AG09319 (cell line): Measurements from ENCODE around the gene MLNR.
A peak's percentile ranks its signal among the peaks of the same experiment; 100 is the strongest.

Experiments used
- DNase-seq: peaks from one replicate; pipeline ENCODE4 v3.0.0-alpha.2; 2010; ENCODE audit warnings: low read depth; ENCODE audit errors: extremely low read depth
- TF ChIP-seq, protein P1 (sequence below): IDR thresholded peaks from 2 replicates; pipeline ENCODE4 v1.5.1; 2011; ENCODE audit warnings: low read depth, mild to moderate bottlenecking, inconsistent platforms, low read length, moderate library complexity

MLNR gene

DNA sequence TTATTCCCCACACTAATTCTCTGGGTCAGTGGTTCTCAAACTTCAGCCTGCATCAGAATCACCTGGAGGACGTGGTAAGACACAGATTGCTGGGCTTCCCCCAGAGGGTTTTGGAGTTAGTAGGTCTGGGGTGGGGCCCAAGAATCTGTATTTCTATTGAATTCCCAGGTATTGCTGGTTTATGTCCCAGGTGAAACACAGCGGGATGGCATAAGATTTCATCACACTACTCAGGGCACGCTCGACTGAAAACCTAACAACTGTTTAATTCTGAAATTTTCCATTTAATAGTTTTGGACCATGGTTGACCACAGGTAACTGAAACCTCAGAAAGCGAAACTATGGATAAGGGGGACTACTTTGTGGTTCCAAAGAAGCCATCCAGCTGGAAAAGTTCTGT is 6.5 kb downstream of the MLNR start:
- TF ChIP-seq, protein P1, sequence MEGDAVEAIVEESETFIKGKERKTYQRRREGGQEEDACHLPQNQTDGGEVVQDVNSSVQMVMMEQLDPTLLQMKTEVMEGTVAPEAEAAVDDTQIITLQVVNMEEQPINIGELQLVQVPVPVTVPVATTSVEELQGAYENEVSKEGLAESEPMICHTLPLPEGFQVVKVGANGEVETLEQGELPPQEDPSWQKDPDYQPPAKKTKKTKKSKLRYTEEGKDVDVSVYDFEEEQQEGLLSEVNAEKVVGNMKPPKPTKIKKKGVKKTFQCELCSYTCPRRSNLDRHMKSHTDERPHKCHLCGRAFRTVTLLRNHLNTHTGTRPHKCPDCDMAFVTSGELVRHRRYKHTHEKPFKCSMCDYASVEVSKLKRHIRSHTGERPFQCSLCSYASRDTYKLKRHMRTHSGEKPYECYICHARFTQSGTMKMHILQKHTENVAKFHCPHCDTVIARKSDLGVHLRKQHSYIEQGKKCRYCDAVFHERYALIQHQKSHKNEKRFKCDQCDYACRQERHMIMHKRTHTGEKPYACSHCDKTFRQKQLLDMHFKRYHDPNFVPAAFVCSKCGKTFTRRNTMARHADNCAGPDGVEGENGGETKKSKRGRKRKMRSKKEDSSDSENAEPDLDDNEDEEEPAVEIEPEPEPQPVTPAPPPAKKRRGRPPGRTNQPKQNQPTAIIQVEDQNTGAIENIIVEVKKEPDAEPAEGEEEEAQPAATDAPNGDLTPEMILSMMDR = no peak
- DNase-seq = no peak

DNA sequence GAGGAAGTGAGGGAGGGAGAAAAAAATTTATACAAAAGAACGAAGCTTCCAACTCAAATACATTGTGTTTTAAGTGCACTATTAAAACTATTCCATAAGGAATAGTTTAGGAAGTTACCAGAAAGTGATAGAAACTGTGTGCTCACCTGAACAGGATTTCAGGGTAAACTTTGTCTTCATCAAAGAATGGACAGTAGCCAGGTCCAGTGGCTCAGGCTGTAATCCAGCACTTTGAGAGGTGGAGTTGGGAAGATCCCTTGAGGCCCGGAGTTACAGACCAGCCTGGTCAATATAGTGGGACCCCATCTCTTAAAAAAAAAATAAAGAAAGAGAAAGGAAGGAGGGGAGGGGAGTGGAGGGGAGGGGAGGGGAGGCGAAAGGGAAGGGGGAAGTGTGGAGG is 14.6 kb downstream of the MLNR start:
- TF ChIP-seq, protein P1 = no peak

DNA sequence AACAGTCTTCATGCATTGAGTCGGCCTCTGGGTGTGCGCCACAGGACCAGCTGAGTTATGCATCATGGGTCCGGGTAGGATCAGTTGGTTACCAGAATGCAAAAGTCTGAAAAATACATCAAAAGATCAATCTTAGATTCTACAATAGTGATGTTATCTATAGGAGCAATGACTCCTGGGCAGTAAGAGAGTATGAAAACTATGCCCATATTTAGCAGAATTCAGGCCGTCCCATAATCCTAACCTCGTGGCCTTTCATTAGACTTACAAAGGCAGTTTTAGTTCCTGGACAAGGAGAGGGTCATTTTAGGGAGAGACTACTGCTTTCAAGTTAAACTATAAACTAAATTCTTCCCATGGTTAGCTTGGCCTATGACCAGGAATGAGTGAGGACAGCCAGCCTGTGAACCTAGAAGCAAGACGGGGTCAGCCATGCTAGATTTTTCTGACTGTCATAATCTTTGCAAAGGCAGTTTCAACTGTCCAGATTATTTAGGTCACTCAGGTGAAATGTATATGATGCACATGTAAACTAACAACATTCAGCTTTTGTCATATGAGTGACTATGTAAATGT is 15.8 kb downstream of the MLNR start:
- no peak for DNase-seq

More for the DNA sequence above, 14.6 kb downstream of the MLNR start:
- no peak for DNase-seq

DNA sequence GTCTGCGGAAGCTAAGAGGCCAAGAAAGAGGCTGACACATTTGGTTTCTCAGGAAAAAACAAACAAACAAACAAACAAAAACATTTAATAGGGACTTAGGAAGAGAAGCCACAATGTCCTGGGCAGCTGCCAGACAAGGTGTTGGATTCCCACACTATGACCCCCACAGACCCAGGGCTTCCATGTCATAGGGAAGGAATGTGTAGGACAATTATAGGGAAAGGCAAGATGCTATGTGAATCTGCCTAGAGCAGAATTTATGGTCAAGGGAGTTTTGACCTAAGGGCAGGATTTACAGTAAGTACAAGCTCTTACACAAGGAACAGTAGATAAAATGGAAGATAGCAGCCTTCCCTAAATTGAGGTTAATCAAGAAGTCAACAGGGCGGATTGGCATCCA is 18.5 kb downstream of the MLNR start:
- no peak for DNase-seq
- TF ChIP-seq, protein P1 = no peak

More for the DNA sequence above, 15.8 kb downstream of the MLNR start:
- TF ChIP-seq, protein P1 = no peak

DNA sequence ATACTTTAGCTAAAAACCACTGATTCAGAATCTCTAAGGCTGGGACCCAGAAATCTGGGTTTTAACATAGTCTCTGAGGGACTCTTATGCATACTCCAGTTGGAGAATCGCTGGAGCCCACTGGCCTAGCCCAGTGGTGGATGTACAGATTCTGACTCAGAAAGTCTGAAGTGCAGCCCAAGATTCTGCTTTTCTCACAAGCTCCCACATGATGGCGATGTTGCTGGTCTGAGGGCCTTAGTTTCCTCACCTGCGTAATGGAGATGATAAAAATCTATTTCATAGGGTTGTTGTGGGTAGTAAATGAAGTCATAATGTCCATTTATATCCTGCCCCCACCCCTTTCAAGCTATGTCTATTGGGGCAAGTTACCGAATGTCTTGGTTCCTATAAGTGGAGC is 19.9 kb downstream of the MLNR start:
- TF ChIP-seq, protein P1 = peak; percentile 59
- no peak for DNase-seq

DNA sequence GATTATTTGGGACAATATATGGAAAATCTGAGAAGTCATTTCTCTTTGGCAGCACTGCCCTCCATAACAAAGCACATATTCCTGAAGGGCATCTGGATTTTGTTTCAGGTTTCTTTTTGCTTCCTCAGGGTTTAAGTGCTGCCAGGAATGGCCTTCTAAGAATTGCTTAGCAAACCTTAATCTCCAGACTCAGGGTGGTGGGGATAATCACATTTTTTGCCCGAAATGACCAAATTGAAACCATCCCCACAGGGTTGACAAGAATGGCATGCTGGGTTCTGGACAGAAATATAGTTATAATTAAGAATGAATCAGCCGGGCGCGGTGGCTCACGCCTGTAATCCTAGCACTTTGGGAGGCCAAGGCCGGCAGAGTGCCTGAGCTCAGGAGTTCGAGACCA is 21.2 kb downstream of the MLNR start:
- TF ChIP-seq, protein P1 = no peak
- no peak for DNase-seq

DNA sequence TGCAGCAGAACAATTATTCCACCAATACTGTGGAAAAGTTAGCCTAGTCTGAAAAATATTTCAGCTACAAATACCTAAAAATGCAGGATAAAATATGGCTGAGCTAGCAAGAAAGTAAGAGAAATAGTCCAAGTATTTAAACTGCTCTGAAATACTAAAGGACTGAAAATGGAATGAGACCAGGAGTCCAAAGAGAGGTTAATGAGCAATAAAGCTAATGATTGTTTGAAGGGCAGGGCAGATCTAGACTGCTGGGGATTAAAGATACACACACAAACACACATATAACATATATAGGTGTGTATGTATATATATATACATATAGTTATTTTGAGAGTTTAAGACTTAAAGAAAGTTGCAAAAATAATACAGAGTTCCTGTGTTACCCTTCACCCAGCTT is 25.0 kb downstream of the MLNR start:
- TF ChIP-seq, protein P1 = no peak
- DNase-seq = no peak
